Mesenchymal stem cell (in vitro differentiated cells and primary cell): ENCODE results near the gene PLEKHM2.

Source experiments
- DNase-seq: peaks from one replicate; pipeline ENCODE4 v3.0.0-alpha.2; 2013
- H2AFZ ChIP-seq: one replicate; pipeline ENCODE4 v1.6.1; 2013; ENCODE audit warnings: low read depth, mild to moderate bottlenecking, control low read depth, inconsistent platforms, low read length, moderate library complexity
- H2AK5ac ChIP-seq: 2 replicates; pipeline ENCODE4 v1.6.1; 2013; ENCODE audit warnings: low read length, moderate library complexity, mild to moderate bottlenecking, inconsistent platforms; ENCODE audit not compliant: severe bottlenecking
- H2BK120ac ChIP-seq: one replicate; pipeline ENCODE4 v1.6.1; 2013; ENCODE audit warnings: low read depth, mild to moderate bottlenecking, inconsistent platforms, low read length, moderate library complexity
- H2BK12ac ChIP-seq, 2 experiments: one replicate each; pipeline ENCODE4 v1.6.1; 2013; ENCODE audit warnings: inconsistent platforms in 2 of 2, low read length in 2 of 2, mild to moderate bottlenecking in 2 of 2, moderate library complexity in 2 of 2, control low read depth in 1 of 2
- H2BK15ac ChIP-seq: one replicate; pipeline ENCODE4 v1.6.1; 2013; ENCODE audit warnings: mild to moderate bottlenecking, low read depth, inconsistent platforms; ENCODE audit not compliant: poor library complexity, severe bottlenecking
- H2BK5ac ChIP-seq: 2 replicates; pipeline ENCODE4 v1.6.1; 2013; ENCODE audit warnings: low read depth, mild to moderate bottlenecking, low read length, control low read depth, inconsistent platforms; ENCODE audit not compliant: poor library complexity, severe bottlenecking
- H3K14ac ChIP-seq, 2 experiments: one replicate each; pipeline ENCODE4 v1.6.1; 2013; ENCODE audit warnings: inconsistent platforms in 2 of 2, low read length in 2 of 2, control low read depth in 1 of 2, mild to moderate bottlenecking in 1 of 2, moderate library complexity in 1 of 2
- H3K18ac ChIP-seq, 2 experiments: one replicate each; pipeline ENCODE4 v1.6.1; 2013; ENCODE audit warnings: inconsistent platforms in 2 of 2, low read length in 2 of 2, control low read depth in 1 of 2, low read depth in 1 of 2, mild to moderate bottlenecking in 1 of 2
- H3K23ac ChIP-seq, 2 experiments: one replicate each; pipeline ENCODE4 v1.6.1; 2013; ENCODE audit warnings: inconsistent platforms in 2 of 2, low read length in 2 of 2, mild to moderate bottlenecking in 2 of 2, moderate library complexity in 2 of 2, control low read depth in 1 of 2
- H3K27ac ChIP-seq: 2 replicates; pipeline ENCODE4 v1.5.1; 2013; ENCODE audit warnings: mild to moderate bottlenecking, moderate library complexity, low read length, control low read depth, inconsistent platforms; ENCODE audit not compliant: poor library complexity, severe bottlenecking
- H3K27me3 ChIP-seq, 2 experiments: 2 replicates each; pipeline versions ENCODE4 v1.6.1 to v1.7.0; 2013; ENCODE audit warnings: low read length in 2 of 2, mild to moderate bottlenecking in 2 of 2, moderate library complexity in 2 of 2, control low read depth in 1 of 2, inconsistent platforms in 1 of 2; ENCODE audit not compliant: control insufficient read depth in 1 of 2, insufficient read depth in 1 of 2
- H3K36me3 ChIP-seq, 2 experiments: 2 replicates each; pipeline versions ENCODE4 v1.6.1 to v1.7.0; 2013; ENCODE audit warnings: low read length in 2 of 2, control low read depth in 1 of 2, inconsistent platforms in 1 of 2, low read depth in 1 of 2, mild to moderate bottlenecking in 1 of 2; ENCODE audit not compliant: insufficient read depth in 2 of 2, control insufficient read depth in 1 of 2
- H3K4ac ChIP-seq, 2 experiments: one replicate each; pipeline ENCODE4 v1.6.1; 2013; ENCODE audit warnings: inconsistent platforms in 2 of 2, low read length in 2 of 2, mild to moderate bottlenecking in 2 of 2, moderate library complexity in 2 of 2, control low read depth in 1 of 2, low read depth in 1 of 2
- H3K4me1 ChIP-seq: 2 replicates; pipeline ENCODE4 v1.6.1; 2013; ENCODE audit warnings: low read depth, low read length, control low read depth; ENCODE audit not compliant: control insufficient read depth, insufficient read depth
- H3K4me2 ChIP-seq: 2 replicates; pipeline ENCODE4 v1.6.1; 2013; ENCODE audit warnings: low read length, mild to moderate bottlenecking, inconsistent platforms; ENCODE audit not compliant: poor library complexity, severe bottlenecking
- H3K4me3 ChIP-seq, 2 experiments: 2 replicates each; pipeline versions ENCODE4 v1.5.1 to v1.7.0; 2013; ENCODE audit warnings: low read length in 2 of 2, mild to moderate bottlenecking in 2 of 2, control low read depth in 1 of 2, low read depth in 1 of 2; ENCODE audit not compliant: insufficient read depth in 1 of 2
- H3K79me1 ChIP-seq: replicated peaks from 2 replicates; pipeline ENCODE4 v1.6.1; 2013; ENCODE audit warnings: mild to moderate bottlenecking, control low read depth, low read length, inconsistent platforms; ENCODE audit not compliant: poor library complexity, severe bottlenecking
- H3K9ac ChIP-seq: 2 replicates; pipeline ENCODE4 v1.7.0; 2013; ENCODE audit warnings: mild to moderate bottlenecking, low read length, moderate library complexity
- H3K9me3 ChIP-seq: 2 replicates; pipeline ENCODE4 v1.7.0; 2013; ENCODE audit warnings: mild to moderate bottlenecking, low read length; ENCODE audit not compliant: control insufficient read depth
- H4K8ac ChIP-seq: one replicate; pipeline ENCODE4 v1.6.1; 2013; ENCODE audit warnings: inconsistent platforms, mild to moderate bottlenecking, low read length, moderate library complexity
- H4K91ac ChIP-seq: one replicate; pipeline ENCODE4 v1.6.1; 2013; ENCODE audit warnings: mild to moderate bottlenecking, low read length, inconsistent platforms
- WGBS: methylation state at CpG from one replicate; pipeline ENCODE4 v1.1.7; 2013; ENCODE audit warnings: mixed read lengths; 5-methylcytosine and 5-hydroxymethylcytosine counted together

Gene PLEKHM2

GRCh38 chr1:15728937-15729657 lies 45.0 kb downstream of the PLEKHM2 start:
- Histone ChIP-seq H4K91ac (no peak overlapping the region), H3K4me2 (no peak overlapping the region), H3K79me1 (peaks cover 3% of the 10 kb centered on the region), H2BK120ac (no peak overlapping the region), H3K36me3 (peaks cover 93 to 95% of the 10 kb centered on the region in 2 experiments), H3K14ac (no peak overlapping the region), H3K4ac (no peak overlapping the region), H4K8ac (no peak overlapping the region), H3K4me3 (no peak overlapping the region), H2BK12ac (no peak overlapping the region), H3K9me3 (no peaks in the 10 kb centered on the region), H2AFZ (no peak overlapping the region), H2BK15ac (no peak overlapping the region), H3K23ac (no peak overlapping the region), H3K27ac (no peak overlapping the region), H2BK5ac (no peak overlapping the region), H3K9ac (no peak overlapping the region), H3K27me3 (no peaks in the 10 kb centered on the region), H2AK5ac (no peak overlapping the region), H3K18ac (no peak overlapping the region), H3K4me1 (peaks cover 2% of the 10 kb centered on the region)
- DNase-seq, result no peak
- 94% methylated on average over 22 of the region's 22 CpGs for WGBS

DNA sequence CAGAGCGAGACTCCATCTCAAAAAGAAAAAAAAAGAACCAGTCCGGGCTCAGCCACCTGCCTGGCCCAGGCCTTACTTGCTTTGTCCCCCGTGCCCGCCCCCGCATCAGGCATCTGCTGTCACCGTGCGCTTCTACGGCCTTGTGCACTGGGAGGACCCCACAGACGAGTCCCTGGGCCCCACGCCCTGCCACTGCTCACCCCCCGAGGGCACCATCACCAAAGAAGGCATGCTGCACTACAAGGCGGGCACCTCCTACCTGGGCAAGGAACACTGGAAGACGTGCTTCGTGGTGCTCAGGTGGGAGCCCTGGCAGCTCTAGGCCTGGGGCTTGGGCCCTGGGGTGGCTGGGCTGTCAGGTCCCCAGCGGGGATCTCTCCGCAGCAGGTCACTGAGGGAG lies 46.3 kb downstream of the PLEKHM2 start:
- H4K91ac ChIP-seq, result no peak overlapping the region
- WGBS, result 98% methylated on average over 16 of the region's 16 CpGs

DNA sequence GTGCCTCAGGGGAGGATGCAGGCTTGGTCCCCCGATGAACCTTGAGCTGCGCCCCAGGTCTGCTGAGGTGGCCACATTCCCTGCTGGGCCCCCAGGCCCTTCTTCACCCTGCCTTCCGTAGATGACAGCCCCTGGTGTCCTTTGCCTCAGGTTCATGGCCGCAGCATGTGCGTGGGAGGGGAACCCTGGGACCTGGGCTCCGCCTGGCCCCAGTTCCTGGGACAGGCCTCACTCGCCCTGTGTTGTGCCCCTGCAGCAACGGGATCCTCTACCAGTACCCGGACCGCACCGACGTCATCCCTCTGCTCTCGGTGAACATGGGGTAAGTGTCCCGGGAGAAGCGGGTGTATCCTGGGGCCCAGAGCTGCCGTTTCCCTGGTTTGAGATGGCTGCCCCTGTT lies 46.8 kb downstream of the PLEKHM2 start:
- Histone ChIP-seq H3K36me3 (peaks cover 93 to 100% of the 10 kb centered on the region in 2 experiments), H3K9me3 (no peaks in the 10 kb centered on the region), H3K23ac (no peak overlapping the region), H3K4ac (no peak overlapping the region), H3K4me3 (no peak overlapping the region), H3K4me1 (peaks cover 5% of the 10 kb centered on the region), H3K18ac (no peak overlapping the region), H2AK5ac (no peak overlapping the region), H3K27me3 (no peaks in the 10 kb centered on the region), H2BK120ac (no peak overlapping the region), H2BK12ac (no peak overlapping the region), H4K8ac (no peak overlapping the region), H2BK15ac (no peak overlapping the region), H2AFZ (no peak overlapping the region), H4K91ac (no peak overlapping the region), H2BK5ac (no peak overlapping the region), H3K79me1 (peaks cover 2% of the 10 kb centered on the region), H3K14ac (no peak overlapping the region), H3K27ac (no peak overlapping the region), H3K4me2 (no peak overlapping the region), H3K9ac (no peak overlapping the region)
- DNase-seq, result no peak
- 96% methylated on average over 15 of the region's 16 CpGs for WGBS

More for the DNA sequence above, 46.3 kb downstream of the PLEKHM2 start:
- no peak overlapping the region for H4K8ac ChIP-seq
- no peak overlapping the region for H2BK120ac ChIP-seq
- no peak overlapping the region for H3K23ac ChIP-seq
- H2BK12ac ChIP-seq, result no peak overlapping the region
- H3K9ac ChIP-seq, result no peak overlapping the region
- no peak overlapping the region for H3K4ac ChIP-seq
- H2AFZ ChIP-seq, result no peak overlapping the region
- H3K79me1 ChIP-seq, result peaks cover 3% of the 10 kb centered on the region
- no peak overlapping the region for H3K14ac ChIP-seq
- H3K4me2 ChIP-seq, result no peak overlapping the region
- no peak overlapping the region for H3K18ac ChIP-seq
- H3K9me3 ChIP-seq, result no peaks in the 10 kb centered on the region
- no peak overlapping the region for H2BK15ac ChIP-seq
- H2BK5ac ChIP-seq, result no peak overlapping the region
- no peaks in the 10 kb centered on the region for H3K27me3 ChIP-seq
- no peak overlapping the region for H3K4me3 ChIP-seq
- H3K27ac ChIP-seq, result no peak overlapping the region
- DNase-seq, result no peak
- H3K4me1 ChIP-seq, result peaks cover 4% of the 10 kb centered on the region
- H2AK5ac ChIP-seq, result no peak overlapping the region
- H3K36me3 ChIP-seq, result peaks cover 96 to 100% of the 10 kb centered on the region in 2 experiments

- Histone ChIP-seq H3K9me3 (no peaks in the 10 kb centered on the region), H2BK5ac (no peak overlapping the region), H3K4ac (no peak overlapping the region), H3K4me3 (no peak overlapping the region), H3K36me3 (peaks cover 83 to 99% of the 10 kb centered on the region in 2 experiments), H2AFZ (no peak overlapping the region), H3K79me1 (no peaks in the 10 kb centered on the region), H3K9ac (no peak overlapping the region), H3K23ac (no peak overlapping the region), H3K4me2 (no peak overlapping the region), H4K8ac (no peak overlapping the region), H3K18ac (no peak overlapping the region), H3K4me1 (peaks cover 5% of the 10 kb centered on the region), H3K27ac (no peak overlapping the region), H2BK12ac (no peak overlapping the region), H2AK5ac (no peak overlapping the region), H3K27me3 (no peaks in the 10 kb centered on the region), H4K91ac (no peak overlapping the region), H2BK120ac (no peak overlapping the region), H2BK15ac (no peak overlapping the region), H3K14ac (no peak overlapping the region)
- 95% methylated on average over 39 of the region's 39 CpGs for WGBS
- DNase-seq, result no peak
Measured at GRCh38 chr1:15731735-15732685, 47.9 kb downstream of the PLEKHM2 start.
